ENCODE data around the gene GMDS. TPM values are rescaled to one million over a fixed set of nuclear protein-coding genes. Genes with fewer than 3 reads are reported as not detected.

Gene GMDS
- total and polyA plus RNA-seq, 2 of the 8 experiments (the other 6 are each of a cell fraction or from before 2014, with no cell fraction given): 16.8 to 50.0 TPM

DNA sequence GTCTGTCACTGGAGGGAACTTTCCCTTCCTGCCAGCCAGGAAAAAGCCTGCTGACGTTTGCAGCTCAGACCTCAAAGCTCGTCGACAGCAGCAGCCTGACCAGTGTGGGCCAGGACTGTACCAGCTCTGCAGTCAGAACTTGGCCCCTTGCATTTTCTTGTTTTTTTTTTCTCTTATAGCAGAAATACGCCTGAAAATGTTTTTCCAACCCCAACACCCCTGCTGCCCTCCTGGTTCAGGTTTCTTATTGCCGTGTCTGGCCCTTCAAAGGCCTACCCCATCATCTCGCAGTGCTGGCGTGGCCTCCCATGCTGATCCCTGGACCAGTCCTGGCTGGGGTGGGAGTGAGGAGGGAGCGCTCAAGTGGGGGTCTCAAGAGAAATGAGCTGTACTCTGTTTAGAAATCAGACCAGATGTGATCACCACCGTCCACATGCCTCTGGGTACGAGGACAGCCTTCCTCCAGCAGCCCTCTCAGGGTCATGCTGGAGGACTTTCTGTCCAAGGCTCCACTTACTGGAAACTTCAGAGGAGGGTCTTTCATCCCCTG is 466.6 kb downstream of the GMDS start (continued):
- TF ChIP-seq, protein P1, sequence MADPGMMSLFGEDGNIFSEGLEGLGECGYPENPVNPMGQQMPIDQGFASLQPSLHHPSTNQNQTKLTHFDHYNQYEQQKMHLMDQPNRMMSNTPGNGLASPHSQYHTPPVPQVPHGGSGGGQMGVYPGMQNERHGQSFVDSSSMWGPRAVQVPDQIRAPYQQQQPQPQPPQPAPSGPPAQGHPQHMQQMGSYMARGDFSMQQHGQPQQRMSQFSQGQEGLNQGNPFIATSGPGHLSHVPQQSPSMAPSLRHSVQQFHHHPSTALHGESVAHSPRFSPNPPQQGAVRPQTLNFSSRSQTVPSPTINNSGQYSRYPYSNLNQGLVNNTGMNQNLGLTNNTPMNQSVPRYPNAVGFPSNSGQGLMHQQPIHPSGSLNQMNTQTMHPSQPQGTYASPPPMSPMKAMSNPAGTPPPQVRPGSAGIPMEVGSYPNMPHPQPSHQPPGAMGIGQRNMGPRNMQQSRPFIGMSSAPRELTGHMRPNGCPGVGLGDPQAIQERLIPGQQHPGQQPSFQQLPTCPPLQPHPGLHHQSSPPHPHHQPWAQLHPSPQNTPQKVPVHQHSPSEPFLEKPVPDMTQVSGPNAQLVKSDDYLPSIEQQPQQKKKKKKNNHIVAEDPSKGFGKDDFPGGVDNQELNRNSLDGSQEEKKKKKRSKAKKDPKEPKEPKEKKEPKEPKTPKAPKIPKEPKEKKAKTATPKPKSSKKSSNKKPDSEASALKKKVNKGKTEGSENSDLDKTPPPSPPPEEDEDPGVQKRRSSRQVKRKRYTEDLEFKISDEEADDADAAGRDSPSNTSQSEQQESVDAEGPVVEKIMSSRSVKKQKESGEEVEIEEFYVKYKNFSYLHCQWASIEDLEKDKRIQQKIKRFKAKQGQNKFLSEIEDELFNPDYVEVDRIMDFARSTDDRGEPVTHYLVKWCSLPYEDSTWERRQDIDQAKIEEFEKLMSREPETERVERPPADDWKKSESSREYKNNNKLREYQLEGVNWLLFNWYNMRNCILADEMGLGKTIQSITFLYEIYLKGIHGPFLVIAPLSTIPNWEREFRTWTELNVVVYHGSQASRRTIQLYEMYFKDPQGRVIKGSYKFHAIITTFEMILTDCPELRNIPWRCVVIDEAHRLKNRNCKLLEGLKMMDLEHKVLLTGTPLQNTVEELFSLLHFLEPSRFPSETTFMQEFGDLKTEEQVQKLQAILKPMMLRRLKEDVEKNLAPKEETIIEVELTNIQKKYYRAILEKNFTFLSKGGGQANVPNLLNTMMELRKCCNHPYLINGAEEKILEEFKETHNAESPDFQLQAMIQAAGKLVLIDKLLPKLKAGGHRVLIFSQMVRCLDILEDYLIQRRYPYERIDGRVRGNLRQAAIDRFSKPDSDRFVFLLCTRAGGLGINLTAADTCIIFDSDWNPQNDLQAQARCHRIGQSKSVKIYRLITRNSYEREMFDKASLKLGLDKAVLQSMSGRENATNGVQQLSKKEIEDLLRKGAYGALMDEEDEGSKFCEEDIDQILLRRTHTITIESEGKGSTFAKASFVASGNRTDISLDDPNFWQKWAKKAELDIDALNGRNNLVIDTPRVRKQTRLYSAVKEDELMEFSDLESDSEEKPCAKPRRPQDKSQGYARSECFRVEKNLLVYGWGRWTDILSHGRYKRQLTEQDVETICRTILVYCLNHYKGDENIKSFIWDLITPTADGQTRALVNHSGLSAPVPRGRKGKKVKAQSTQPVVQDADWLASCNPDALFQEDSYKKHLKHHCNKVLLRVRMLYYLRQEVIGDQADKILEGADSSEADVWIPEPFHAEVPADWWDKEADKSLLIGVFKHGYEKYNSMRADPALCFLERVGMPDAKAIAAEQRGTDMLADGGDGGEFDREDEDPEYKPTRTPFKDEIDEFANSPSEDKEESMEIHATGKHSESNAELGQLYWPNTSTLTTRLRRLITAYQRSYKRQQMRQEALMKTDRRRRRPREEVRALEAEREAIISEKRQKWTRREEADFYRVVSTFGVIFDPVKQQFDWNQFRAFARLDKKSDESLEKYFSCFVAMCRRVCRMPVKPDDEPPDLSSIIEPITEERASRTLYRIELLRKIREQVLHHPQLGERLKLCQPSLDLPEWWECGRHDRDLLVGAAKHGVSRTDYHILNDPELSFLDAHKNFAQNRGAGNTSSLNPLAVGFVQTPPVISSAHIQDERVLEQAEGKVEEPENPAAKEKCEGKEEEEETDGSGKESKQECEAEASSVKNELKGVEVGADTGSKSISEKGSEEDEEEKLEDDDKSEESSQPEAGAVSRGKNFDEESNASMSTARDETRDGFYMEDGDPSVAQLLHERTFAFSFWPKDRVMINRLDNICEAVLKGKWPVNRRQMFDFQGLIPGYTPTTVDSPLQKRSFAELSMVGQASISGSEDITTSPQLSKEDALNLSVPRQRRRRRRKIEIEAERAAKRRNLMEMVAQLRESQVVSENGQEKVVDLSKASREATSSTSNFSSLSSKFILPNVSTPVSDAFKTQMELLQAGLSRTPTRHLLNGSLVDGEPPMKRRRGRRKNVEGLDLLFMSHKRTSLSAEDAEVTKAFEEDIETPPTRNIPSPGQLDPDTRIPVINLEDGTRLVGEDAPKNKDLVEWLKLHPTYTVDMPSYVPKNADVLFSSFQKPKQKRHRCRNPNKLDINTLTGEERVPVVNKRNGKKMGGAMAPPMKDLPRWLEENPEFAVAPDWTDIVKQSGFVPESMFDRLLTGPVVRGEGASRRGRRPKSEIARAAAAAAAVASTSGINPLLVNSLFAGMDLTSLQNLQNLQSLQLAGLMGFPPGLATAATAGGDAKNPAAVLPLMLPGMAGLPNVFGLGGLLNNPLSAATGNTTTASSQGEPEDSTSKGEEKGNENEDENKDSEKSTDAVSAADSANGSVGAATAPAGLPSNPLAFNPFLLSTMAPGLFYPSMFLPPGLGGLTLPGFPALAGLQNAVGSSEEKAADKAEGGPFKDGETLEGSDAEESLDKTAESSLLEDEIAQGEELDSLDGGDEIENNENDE (IDR thresholded peaks at IDR 0.05; ENCODE audit: insufficient replicate concordance, low read length): no peak
- TF ChIP-seq, protein P2, sequence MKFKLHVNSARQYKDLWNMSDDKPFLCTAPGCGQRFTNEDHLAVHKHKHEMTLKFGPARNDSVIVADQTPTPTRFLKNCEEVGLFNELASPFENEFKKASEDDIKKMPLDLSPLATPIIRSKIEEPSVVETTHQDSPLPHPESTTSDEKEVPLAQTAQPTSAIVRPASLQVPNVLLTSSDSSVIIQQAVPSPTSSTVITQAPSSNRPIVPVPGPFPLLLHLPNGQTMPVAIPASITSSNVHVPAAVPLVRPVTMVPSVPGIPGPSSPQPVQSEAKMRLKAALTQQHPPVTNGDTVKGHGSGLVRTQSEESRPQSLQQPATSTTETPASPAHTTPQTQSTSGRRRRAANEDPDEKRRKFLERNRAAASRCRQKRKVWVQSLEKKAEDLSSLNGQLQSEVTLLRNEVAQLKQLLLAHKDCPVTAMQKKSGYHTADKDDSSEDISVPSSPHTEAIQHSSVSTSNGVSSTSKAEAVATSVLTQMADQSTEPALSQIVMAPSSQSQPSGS (IDR thresholded peaks at IDR 0.05; ENCODE audit: low read length): no peak
- no peak for TF ChIP-seq POU5F1 (IDR thresholded peaks at IDR 0.05; ENCODE audit: low read depth, low read length)
- TF ChIP-seq BACH1 (IDR thresholded peaks at IDR 0.05; ENCODE audit: low read length): no peak
- TF ChIP-seq BRCA1 (IDR thresholded peaks at IDR 0.05; ENCODE audit: low read depth, low read length): no peak
- TF ChIP-seq EZH2 (IDR thresholded peaks at IDR 0.05; ENCODE audit: low read depth, low read length, severe bottlenecking): no peak
- TF ChIP-seq ZNF274 (IDR thresholded peaks at IDR 0.05; ENCODE audit: borderline replicate concordance, extremely low read depth, low read length): no peak
